ENCODE data around the gene SMIM31. TPM values are rescaled to one million over a fixed set of nuclear protein-coding genes. Genes with fewer than 3 reads are reported as not detected.

Gene SMIM31
- total and polyA plus RNA-seq, 3 donors from 2014 or later = not detected

DNA sequence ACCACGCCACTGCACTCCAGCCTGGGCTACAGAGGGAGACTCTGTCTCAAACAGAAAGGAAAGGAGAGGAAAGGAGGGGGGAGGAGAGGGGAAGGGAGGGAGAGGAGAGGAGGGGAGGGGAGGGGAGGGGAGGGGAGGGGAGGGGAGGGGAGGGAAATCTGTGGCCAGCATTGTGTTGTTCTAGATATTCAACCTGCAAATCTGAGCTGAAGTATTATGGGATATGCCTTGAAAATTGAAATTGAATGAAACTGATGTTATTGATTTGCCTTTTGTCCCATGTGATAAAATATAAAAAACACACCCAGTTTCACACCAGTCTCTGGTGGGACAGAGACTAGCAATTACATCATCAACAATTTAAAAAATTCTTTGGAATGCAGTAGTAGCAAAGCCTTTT, 1.5 kb downstream of the SMIM31 start:
- Histone ChIP-seq H3K27ac (no peak overlapping the region), H3K36me3 (ENCODE audit: low read depth, missing control alignments) (no peaks in the 10 kb centered on the region), H3K27me3 (no peaks in the 10 kb centered on the region), H3K4me3 (no peak overlapping the region), H3K9me3 (no peaks in the 10 kb centered on the region), H3K4me1 (no peaks in the 10 kb centered on the region)
- no peak for TF ChIP-seq POLR2A (IDR thresholded peaks at IDR 0.05)
- TF ChIP-seq, protein P1, sequence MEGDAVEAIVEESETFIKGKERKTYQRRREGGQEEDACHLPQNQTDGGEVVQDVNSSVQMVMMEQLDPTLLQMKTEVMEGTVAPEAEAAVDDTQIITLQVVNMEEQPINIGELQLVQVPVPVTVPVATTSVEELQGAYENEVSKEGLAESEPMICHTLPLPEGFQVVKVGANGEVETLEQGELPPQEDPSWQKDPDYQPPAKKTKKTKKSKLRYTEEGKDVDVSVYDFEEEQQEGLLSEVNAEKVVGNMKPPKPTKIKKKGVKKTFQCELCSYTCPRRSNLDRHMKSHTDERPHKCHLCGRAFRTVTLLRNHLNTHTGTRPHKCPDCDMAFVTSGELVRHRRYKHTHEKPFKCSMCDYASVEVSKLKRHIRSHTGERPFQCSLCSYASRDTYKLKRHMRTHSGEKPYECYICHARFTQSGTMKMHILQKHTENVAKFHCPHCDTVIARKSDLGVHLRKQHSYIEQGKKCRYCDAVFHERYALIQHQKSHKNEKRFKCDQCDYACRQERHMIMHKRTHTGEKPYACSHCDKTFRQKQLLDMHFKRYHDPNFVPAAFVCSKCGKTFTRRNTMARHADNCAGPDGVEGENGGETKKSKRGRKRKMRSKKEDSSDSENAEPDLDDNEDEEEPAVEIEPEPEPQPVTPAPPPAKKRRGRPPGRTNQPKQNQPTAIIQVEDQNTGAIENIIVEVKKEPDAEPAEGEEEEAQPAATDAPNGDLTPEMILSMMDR (IDR thresholded peaks at IDR 0.05) = no peak
- 83 to 93% methylated on average over 1 of the region's 1 CpG for WGBS, 2 donors
- intact Hi-C loops (cut with DNase I; ENCODE audit: low total_unique reads) = no loop called here
- no peak for DNase-seq

DNA sequence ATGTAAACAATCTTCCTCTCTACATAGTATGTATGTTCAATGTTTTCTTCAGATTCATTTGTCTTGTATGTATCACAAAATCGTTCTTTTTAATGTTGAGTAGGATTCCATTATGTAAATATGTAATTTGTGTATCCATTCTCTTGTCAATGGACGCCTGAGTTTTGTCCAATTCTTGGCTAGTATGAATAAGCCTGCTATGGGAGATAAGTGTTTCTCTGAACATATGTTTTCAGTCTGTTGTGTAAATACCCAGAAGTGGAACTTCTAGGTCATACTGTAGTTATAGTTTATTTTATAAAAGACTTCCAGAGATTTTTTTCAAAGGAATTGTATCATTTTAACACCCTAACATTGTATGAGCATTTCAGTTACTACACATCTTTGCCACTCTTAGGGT, 2.8 kb downstream of the SMIM31 start:
- no peaks in the 10 kb centered on the region for H3K4me1 ChIP-seq
- no peak overlapping the region for H3K27ac ChIP-seq
- DNase-seq = no peak
- no peak overlapping the region for H3K4me3 ChIP-seq
- WGBS, 2 donors = 41 to 47% methylated on average over 2 of the region's 2 CpGs
- H3K27me3 ChIP-seq = no peaks in the 10 kb centered on the region
- no peaks in the 10 kb centered on the region for H3K36me3 ChIP-seq (ENCODE audit: low read depth, missing control alignments)
- TF ChIP-seq, protein P1 (IDR thresholded peaks at IDR 0.05) = no peak
- no peak for TF ChIP-seq POLR2A (IDR thresholded peaks at IDR 0.05)
- intact Hi-C loops (cut with DNase I; ENCODE audit: low total_unique reads) = no loop called here
- H3K9me3 ChIP-seq = no peaks in the 10 kb centered on the region

DNA sequence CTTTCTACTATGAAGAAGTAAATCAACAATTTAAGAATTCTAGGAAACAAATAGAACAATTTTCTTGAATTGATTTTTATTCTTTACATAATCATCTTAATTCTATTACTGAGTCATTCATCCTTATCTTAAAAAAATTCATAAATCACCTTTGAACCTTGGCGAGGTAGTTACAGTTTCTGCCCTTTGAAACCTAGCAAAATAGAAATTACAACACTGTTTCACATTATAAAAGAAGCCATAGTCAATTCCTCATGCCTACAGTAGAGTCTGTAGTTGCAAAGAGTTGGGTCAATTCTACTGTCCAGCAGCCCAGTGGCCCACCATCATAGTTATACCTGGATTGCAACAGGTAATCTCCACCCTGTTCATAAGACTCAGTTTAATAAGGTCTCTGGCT, 7.3 kb downstream of the SMIM31 start:
- Histone ChIP-seq H3K4me1 (no peaks in the 10 kb centered on the region), H3K9me3 (no peaks in the 10 kb centered on the region), H3K4me3 (no peak overlapping the region), H3K27ac (no peak overlapping the region), H3K27me3 (no peaks in the 10 kb centered on the region), H3K36me3 (ENCODE audit: low read depth, missing control alignments) (no peaks in the 10 kb centered on the region)
- WGBS, 2 donors = 74 to 83% methylated on average over 1 of the region's 1 CpG
- TF ChIP-seq POLR2A (IDR thresholded peaks at IDR 0.05) = no peak
- TF ChIP-seq, protein P1 (IDR thresholded peaks at IDR 0.05) = no peak
- DNase-seq = no peak
- intact Hi-C loops (cut with DNase I; ENCODE audit: low total_unique reads) = no loop called here

DNA sequence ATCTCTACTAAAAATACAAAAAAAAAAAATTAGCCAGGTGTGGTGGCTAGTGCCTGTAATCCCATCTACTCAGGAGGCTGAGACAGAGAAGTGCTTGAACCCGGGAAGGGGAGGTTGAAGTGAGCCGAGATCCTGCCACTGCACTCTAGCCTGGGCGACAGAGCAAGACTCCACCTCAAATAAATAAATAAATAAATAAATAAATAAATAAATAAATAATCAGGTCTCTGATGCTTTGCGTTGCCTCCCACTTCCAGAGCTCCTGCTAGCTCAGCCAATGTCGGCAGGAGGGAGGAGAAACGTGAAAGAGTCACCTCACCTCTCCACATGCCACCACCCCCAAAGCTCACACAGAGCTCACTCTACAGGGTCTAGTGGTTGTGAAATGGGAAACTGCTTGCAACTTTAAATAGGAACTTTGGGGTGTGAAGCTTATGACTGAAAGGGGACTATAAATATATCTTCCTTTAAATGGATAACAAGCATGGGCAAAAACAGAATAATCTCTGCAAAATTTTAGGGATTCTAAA, 7.9 kb downstream of the SMIM31 start:
- Histone ChIP-seq H3K4me3 (no peak overlapping the region), H3K27me3 (no peaks in the 10 kb centered on the region), H3K36me3 (ENCODE audit: low read depth, missing control alignments) (no peaks in the 10 kb centered on the region), H3K9me3 (no peaks in the 10 kb centered on the region), H3K27ac (no peak overlapping the region), H3K4me1 (no peaks in the 10 kb centered on the region)
- WGBS, 2 donors = 91 to 96% methylated on average over 6 of the region's 6 CpGs
- TF ChIP-seq, protein P1 (IDR thresholded peaks at IDR 0.05) = no peak
- no peak for TF ChIP-seq POLR2A (IDR thresholded peaks at IDR 0.05)
- intact Hi-C loops (cut with DNase I; ENCODE audit: low total_unique reads) = no loop called here
- DNase-seq = no peak

DNA sequence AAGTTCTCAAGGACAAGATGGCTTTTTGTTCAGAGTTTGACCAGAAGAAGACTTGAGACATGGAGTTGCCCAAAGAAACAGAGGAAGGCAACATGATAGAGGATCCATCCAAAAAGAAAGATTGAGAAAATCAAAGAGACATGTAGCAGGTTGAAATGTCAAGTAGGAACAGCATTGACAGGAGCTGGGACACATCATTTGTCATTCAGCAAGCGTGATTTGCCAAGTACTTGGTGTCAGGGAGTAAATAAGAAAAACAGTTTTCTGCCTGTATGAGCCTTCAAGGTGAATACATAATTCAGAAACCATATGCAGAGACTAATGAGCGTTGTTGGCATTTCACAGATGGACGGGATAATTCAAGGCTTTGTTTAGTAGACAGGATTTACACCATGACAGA, 11.2 kb downstream of the SMIM31 start:
- H3K9me3 ChIP-seq = no peaks in the 10 kb centered on the region
- no peak for TF ChIP-seq POLR2A (IDR thresholded peaks at IDR 0.05)
- TF ChIP-seq, protein P1 (IDR thresholded peaks at IDR 0.05) = no peak
- H3K27me3 ChIP-seq = no peaks in the 10 kb centered on the region
- H3K27ac ChIP-seq = no peak overlapping the region
- no peaks in the 10 kb centered on the region for H3K36me3 ChIP-seq (ENCODE audit: low read depth, missing control alignments)
- 87 to 95% methylated on average over 3 of the region's 3 CpGs for WGBS, 2 donors
- H3K4me3 ChIP-seq = no peak overlapping the region
- intact Hi-C loops (cut with DNase I; ENCODE audit: low total_unique reads) = no loop called here
- no peaks in the 10 kb centered on the region for H3K4me1 ChIP-seq
- no peak for DNase-seq
